Bronchus fibroblast of lung (primary cell): ENCODE measurements around the gene GPX5. TPM values are rescaled to one million over a fixed set of nuclear protein-coding genes. Genes with fewer than 3 reads are reported as not detected.

Experiments
- total RNA-seq: library from RNA; depleted of rRNA; stranded (reverse); fragments of >200 nt; gene quantifications from 2 replicates; pipeline ENCODE4 v1.2.3, GENCODE V29; 2015

Gene GPX5
- total RNA-seq = not detected in 2 replicates

GRCh38 chr6:28525496-28526039, at the start of gene GPX5:
GPX5 (plus strand) TSS chr6:28525881; CDS start chr6:28526014, 133 bp downstream.

GRCh38 chr6:28515676-28516075, 10.0 kb upstream of the GPX5 start, which contains the start of gene GPX6:
GPX6 (minus strand) TSS chr6:28515793; CDS start chr6:28515743, 50 bp downstream.

Other genes starting within 250 kb of the GPX5 start
- gene PGBD1, start 244.3 kb upstream of the GPX5 start, total RNA-seq = 5.9 and 7.1 TPM in 2 replicates
- 0.84 and 0.89 TPM in 2 replicates for gene ZSCAN31, start 189.7 kb upstream of the GPX5 start, total RNA-seq
- gene ZKSCAN3, start 175.9 kb upstream of the GPX5 start, total RNA-seq = 2.7 and 3.3 TPM in 2 replicates
- 3.4 and 5.5 TPM in 2 replicates for gene ZSCAN12, start 126.1 kb upstream of the GPX5 start, total RNA-seq
- gene ZSCAN23, start 82.4 kb upstream of the GPX5 start, total RNA-seq = 1.5 and 2.5 TPM in 2 replicates
- gene GPX6, start 10.1 kb upstream of the GPX5 start, total RNA-seq = not detected in 2 replicates